SH-SY5Y (cell line): ENCODE results near the gene FBXL7.

Experiments used
- GATA2 ChIP-seq: IDR thresholded peaks from 2 replicates; pipeline ENCODE4 v1.6.1; 2011; ENCODE audit warnings: mild to moderate bottlenecking, low read depth, low read length
- GATA3 ChIP-seq: IDR thresholded peaks from 2 replicates; pipeline ENCODE4 v1.6.1; 2011; ENCODE audit warnings: low read depth, mild to moderate bottlenecking, low read length, moderate library complexity

DNA sequence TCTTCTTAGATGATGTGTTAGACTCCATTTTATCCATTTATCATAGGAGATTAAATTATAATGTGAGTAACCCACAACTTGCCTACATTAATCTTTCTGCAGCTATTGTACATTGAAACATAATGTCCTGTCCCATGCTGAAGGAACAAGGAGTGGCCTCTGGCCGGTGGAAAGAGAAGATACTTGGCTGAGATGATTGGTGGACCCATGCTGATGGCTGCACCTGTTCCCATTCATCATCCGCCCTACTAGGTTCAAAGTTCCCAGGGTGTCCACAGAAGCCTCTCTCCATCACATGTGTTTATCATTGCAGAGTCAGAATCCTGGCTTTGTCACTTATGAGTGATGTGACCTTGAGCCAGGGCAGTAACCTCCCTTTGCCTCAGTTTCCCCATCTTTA lies 24.7 kb downstream of the FBXL7 start:
- TF ChIP-seq GATA2, result no peak
- TF ChIP-seq GATA3, result no peak
